ENCODE data around the gene MYOZ2.
"Not testable (repeated sequence)": the region's sequence is repeated elsewhere in the genome, so short reads cannot be mapped to it uniquely, and the experiment has no call there.

MYOZ2 gene

DNA sequence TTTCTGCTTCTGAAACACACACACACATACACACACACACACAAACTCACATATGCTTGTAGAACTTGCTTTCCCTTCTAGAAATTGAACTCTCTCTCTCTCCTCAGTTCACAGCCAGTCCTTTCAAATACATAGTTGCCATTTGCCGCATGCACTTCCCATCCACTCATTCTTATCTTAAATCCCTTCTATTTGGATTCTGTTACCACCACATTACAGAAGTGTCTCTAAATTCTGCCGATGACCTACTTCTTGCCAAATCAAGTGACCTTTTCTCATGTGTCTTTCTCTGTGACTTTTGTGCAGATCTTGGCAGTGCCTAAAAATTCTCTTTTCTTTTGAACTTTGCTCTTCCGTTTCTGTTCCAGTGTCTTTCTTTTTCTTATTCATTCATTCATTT is 7.5 kb upstream of the MYOZ2 start:
- no peak for DNase-seq (ENCODE audit: low spot score)

- no peak for DNase-seq (ENCODE audit: low spot score)
These were observed 5.1 kb upstream of the MYOZ2 start for GRCh38 chr4:119130365-119131065.

- DNase-seq (ENCODE audit: low spot score), result no peak
These were observed 4.5 kb upstream of the MYOZ2 start for GRCh38 chr4:119131164-119131563.

DNA sequence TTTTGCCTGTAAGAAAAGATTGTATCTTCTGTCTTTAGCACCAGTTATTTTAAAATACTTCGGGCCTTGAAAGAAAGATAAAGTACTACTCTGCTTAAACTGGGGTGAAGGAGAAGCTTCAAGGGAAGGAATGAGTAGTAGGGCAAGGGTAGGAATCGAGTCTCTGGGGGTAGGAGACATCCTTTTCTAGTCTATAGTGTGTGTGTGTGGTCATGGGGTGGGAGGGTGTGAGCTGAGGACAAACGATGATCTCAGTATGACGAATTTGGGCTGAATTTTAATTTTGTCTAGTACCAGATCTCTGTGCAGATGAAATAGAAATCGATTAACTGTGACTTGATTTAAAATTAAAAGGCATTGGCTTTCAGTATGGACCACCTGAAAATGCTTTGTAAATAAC is 3.3 kb upstream of the MYOZ2 start:
- DNase-seq (ENCODE audit: low spot score), result no peak

DNA sequence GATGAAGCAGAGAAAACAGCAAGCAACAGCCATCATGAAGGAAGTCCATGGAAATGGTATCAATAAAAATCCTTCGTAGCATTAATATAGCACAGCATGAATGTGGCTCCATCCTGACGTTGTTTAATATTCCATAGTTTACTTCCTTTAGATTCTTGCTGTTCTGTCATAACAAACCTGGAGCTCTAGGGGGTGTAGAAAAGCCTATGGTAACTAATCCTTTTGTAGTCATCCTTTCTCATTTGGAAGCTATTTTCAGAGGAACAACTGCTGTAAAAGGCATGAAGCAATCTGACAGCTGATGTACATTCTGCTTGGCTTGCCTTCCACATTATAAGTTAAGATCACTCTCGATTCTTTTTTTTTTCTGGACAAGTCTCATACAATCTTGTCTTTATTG is 914 bp downstream of the MYOZ2 start:
- no peak for DNase-seq (ENCODE audit: low spot score)

GRCh38 chr4:119138046-119138445 is 2.4 kb downstream of the MYOZ2 start:
- peak; percentile 38 for DNase-seq (ENCODE audit: low spot score)

DNA sequence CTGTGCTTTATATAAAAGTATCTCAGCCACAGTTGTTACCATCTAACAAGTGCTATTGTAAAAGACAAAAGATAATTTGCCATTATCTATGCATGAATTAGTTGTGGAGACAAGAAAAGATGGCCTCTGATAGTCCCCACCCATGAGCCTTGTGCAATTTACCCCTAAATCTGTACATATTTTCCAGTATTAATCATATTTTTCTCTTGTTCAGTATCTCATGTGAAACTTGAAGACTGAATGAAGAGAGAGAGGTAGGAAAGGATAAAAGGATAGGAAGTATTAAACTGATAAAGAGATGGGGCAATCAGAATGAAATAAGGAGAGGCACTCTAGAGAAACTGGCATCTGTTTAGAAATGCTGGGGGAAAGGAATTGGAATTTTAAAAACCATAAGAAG is 3.7 kb downstream of the MYOZ2 start:
- no peak for DNase-seq (ENCODE audit: low spot score)

- no peak for DNase-seq (ENCODE audit: low spot score)
These were observed 4.2 kb downstream of the MYOZ2 start for GRCh38 chr4:119139822-119140252.

DNA sequence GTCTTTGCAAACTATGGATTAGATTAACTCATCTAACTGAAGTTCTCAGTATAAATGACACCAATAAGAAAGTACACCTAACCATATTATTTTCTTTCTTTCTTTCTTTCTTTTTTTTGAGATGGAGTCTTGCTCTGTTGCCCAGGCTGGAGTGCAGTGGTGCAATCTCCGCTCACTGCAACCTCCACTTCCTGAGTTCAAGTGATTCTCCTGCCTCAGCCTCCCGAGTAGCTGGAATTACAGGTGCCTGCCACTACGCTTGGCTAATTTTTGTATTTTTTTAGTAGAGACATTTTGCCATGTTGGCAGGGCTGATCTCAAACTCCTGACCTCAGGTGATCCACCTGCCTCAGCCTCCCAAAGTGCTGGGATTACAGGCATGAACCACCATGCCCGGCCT is 5.7 kb downstream of the MYOZ2 start:
- DNase-seq (ENCODE audit: low spot score), result not testable (repeated sequence)

DNA sequence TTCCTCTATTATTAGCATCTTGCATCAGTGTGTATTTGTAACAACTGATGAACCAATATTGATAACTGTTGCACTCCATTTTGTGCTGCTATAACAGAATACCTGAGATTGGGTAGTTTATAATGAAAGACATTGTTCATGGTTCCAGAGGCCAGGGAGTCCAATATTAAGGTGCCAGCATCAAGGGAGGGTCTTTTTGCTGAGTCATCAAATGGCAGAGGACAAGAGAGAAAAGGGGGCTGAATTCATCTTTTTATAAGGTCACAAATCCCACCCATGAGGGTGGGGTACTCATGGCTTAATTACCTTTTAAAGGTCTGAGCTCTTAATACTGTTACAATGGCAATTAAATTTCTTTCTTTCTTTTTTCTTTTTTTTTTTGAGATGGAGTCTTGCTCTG is 7.2 kb downstream of the MYOZ2 start:
- no peak for DNase-seq (ENCODE audit: low spot score)

- DNase-seq (ENCODE audit: low spot score), result not testable (repeated sequence)
These were observed 7.7 kb downstream of the MYOZ2 start for GRCh38 chr4:119143341-119143740.

DNA sequence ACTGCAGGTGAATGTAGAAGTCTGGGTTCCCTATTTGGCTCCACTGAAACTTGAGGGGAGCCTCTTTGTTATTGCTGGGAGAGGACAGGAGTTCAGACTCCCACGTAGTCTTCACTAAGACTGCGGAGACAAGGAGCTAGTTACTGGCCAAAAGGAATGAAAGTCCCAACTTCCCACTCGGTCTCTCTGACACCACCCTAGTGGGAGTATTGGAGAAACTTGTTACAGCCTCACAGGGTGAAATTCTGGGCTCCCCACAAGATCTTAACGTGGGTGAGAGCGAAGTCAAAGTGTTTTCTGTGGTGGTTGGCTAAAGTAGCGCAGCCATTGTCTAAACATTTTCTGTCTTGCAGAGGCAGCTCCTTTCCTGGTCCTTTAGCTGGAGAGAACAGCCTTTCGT is 13.5 kb downstream of the MYOZ2 start:
- DNase-seq (ENCODE audit: low spot score), result no peak

DNA sequence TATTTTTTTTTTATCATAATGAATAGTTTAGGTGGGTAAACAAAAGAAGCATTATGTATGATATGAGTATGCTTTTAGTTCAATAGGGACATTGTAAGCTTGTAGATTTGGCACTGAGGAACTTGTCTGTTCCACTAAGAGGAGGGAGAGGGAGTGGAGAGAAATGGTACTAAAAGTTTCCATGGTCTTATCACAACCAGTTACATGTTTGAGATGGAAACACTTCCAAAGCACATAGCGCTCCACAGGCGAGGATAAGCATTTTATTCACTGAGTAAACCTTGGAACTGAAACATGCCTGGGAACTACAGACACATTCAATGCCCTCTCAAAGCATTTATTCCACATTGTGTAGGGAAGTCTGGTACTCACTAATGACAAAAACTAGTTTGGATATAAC is 15.5 kb downstream of the MYOZ2 start:
- no peak for DNase-seq (ENCODE audit: low spot score)

GRCh38 chr4:119152741-119153140 is 17.1 kb downstream of the MYOZ2 start:
- DNase-seq (ENCODE audit: low spot score), result no peak

DNA sequence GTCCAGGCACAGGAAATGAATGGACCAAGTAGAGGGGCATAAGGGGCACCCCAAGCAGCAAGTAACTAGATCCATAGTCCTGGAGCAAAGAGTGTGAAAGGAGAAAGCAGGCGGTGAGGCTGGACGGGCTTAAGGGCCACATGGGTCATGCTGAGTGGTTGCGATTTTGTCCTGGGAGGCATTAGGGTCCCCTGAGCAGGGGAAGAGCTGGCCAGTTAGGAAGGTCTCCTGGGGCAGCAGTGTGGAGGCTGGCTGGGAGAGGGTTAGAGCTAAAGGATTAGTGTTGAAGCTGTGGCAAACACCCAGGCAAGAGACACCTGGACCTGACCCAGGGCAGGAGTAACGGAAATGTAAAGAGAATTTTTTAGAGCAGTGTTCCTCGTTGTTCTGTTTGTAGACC is 26.5 kb downstream of the MYOZ2 start:
- no peak for DNase-seq (ENCODE audit: low spot score)

DNA sequence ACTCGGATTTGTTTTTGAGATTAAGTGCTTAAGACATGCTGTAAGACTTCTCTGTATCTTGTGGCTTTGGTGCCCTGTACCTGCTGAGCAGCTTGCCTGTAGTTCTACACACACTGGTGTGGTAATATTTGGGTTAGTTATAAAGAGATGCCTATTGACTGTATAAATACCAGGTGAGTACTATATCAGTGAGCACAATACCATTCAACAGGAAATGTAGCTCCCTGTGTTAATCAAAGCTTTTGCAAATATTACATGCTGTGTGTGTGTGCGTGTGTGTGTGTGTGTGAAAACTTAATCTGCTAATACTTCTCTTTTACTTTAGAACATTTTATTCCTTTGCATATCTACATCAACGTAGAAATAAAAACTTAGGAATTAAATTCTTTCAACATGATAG is 30.1 kb downstream of the MYOZ2 start:
- no peak for DNase-seq (ENCODE audit: low spot score)

DNA sequence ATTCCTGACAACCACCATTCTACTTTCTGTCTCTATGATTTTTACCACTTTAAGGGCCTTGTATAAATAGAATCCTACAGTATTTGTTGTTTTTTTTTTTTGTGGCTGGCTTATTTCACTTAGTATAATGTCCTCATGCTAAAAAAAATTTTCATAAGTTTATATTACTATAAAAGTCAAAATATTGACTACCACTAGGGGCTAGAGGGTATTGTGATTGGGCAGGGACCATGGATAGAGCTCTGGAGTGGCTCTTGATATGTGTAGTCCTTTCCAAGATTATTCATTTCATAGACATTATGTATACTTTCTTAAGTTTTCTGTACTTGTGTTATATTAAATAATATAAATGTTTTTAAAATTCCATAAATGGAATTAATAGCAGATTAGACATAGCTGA is 34.6 kb downstream of the MYOZ2 start:
- DNase-seq (ENCODE audit: low spot score), result no peak

DNA sequence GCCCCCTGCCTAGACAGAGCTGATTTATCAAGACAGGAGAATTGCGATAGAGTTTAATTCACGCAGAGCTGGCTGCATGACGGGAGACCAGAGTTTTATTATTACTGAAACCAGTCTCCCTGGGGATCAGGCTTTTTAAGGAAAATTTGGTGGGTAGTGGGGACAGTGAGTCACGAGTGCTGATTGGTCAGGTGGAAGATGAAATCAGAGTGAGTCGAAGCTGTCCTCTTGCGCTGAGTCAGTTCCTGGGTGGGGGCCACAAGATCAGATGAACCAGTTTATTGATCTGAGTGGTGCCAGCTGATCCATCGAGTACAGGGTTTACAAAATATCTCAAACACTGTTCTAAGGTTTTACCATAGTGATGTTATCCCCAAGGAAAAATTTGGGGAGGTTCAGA is 36.6 kb downstream of the MYOZ2 start:
- no peak for DNase-seq (ENCODE audit: low spot score)

GRCh38 chr4:119173729-119174361 is 38.2 kb downstream of the MYOZ2 start:
- not testable (repeated sequence) for DNase-seq (ENCODE audit: low spot score)

DNA sequence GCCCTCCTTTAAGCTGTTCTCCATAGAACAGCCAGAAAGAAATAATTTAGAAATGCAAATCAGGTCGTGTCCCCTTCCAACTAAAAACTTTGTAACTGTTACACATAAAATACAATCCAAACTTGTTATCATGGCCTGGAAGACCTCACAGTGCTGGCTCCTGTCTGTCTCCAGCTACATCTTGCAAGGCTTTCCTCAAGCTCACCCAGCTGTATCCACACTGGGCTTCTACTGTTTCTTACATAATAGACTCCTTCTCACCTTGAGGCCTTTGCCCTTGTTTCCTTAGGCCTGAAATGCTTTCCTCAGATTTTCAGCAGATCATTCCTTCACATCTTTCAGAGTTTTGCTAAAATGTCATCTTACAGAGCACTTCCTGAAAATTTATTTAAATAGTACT is 43.4 kb downstream of the MYOZ2 start:
- DNase-seq (ENCODE audit: low spot score), result no peak

DNA sequence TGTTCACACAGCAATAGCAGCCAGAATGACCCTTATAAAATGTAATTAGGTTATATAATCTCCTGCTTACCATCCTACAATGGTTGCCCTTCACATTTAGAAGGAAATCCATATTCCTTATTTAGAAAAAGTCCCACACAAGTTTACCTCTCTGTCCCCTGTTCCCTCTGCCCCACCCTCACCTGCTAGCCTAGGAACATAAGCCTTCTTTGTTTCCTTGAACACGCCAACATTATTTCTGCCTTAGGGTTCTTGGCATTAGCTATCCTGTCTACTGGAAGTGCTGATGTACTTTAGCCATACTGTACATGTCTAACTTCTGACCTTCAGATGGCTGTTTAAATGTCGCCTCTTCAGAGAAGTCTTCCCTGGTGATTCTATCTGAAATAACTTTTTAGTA is 48.5 kb downstream of the MYOZ2 start:
- no peak for DNase-seq (ENCODE audit: low spot score)

GRCh38 chr4:119189638-119190037 is 54.0 kb downstream of the MYOZ2 start:
- no peak for DNase-seq (ENCODE audit: low spot score)

DNA sequence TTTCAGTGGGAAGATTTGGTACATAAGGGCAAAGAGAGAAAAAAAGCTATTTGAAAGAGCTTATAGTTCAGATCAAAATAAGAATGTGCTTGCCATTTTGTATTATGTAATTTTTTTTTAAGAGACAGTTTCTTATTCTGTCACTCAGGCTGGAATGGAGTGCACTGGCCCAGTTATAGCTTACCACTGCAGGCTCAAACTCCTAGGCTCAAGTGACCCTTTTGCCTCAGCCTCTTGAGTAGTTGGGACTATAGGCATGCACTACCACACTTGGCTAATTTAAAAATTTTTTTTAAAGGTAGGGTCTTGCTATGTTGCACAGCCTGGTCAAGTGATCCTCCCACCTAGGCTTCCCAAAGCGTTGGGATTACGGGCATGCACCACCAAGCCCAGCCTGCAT is 54.7 kb downstream of the MYOZ2 start:
- no peak for DNase-seq (ENCODE audit: low spot score)

- no peak for DNase-seq (ENCODE audit: low spot score)
These were observed 55.9 kb downstream of the MYOZ2 start for GRCh38 chr4:119191505-119191904.
